Measurements from ENCODE around the gene IGFBP2. TPM values are rescaled to one million over a fixed set of nuclear protein-coding genes. Genes with fewer than 3 reads are reported as not detected.

IGFBP2 gene
- total and polyA plus RNA-seq, 2 experiments from 2014 or later = 163 to 338 TPM

DNA sequence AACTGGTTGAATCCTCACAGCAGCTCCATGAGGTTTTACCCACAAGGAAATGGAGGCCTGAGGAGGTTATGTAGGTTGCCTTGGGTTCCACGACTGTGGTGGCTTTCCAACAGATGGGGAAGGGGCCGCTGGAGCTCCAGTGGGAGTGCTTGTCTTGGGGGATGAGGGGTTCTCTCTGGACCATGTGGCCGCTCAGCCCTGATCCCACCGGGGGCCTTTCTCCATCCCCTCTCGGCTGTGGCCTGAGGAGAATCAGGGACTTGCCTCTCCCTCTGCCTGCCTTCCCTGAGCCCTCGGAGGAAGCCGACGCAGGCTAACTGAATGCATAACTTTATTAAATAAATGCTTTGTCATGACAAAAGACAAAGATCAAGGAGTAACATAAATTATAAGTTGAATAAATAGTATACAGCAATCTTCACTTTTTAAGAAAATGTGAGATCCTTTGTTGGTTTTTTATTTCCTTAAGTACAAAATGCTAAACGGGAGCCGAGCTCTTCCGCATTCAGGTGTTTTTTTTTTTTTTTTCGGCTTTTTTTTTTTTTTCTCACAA is 38.6 kb downstream of the IGFBP2 start:
- Histone ChIP-seq H3K27me3 (no peaks in the 10 kb centered on the region), H3K9me3 (ENCODE audit: low read depth) (no peaks in the 10 kb centered on the region), H3K36me3 (replicated peaks; ENCODE audit: insufficient read depth, low read depth) (no peaks in the 10 kb centered on the region), H4K20me1 (ENCODE audit: insufficient read depth, poor library complexity, severe bottlenecking) (no peaks in the 10 kb centered on the region), H3K9me2 (replicated peaks; ENCODE audit: insufficient read depth) (no peaks in the 10 kb centered on the region), H3K4me1 (ENCODE audit: insufficient read depth) (no peaks in the 10 kb centered on the region), H3K4me3 (no peak overlapping the region), H2AFZ (no peak overlapping the region), H3K27ac (no peak overlapping the region), H3K4me2 (no peak overlapping the region), H3K79me2 (no peaks in the 10 kb centered on the region)
- no peak for DNase-seq (ENCODE audit: low spot score)
- TF ChIP-seq EZH2 (IDR thresholded peaks at IDR 0.05; ENCODE audit: borderline replicate concordance) = no peak
- TF ChIP-seq, protein P1, sequence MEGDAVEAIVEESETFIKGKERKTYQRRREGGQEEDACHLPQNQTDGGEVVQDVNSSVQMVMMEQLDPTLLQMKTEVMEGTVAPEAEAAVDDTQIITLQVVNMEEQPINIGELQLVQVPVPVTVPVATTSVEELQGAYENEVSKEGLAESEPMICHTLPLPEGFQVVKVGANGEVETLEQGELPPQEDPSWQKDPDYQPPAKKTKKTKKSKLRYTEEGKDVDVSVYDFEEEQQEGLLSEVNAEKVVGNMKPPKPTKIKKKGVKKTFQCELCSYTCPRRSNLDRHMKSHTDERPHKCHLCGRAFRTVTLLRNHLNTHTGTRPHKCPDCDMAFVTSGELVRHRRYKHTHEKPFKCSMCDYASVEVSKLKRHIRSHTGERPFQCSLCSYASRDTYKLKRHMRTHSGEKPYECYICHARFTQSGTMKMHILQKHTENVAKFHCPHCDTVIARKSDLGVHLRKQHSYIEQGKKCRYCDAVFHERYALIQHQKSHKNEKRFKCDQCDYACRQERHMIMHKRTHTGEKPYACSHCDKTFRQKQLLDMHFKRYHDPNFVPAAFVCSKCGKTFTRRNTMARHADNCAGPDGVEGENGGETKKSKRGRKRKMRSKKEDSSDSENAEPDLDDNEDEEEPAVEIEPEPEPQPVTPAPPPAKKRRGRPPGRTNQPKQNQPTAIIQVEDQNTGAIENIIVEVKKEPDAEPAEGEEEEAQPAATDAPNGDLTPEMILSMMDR (IDR thresholded peaks at IDR 0.05; ENCODE audit: poor library complexity) = no peak
- no peak for TF ChIP-seq EZH2phosphoT487 (IDR thresholded peaks at IDR 0.05; ENCODE audit: low read depth, severe bottlenecking, unreplicated experiment)
- 91% methylated on average over 12 of the region's 12 CpGs for WGBS (ENCODE audit: low lambda C conversion rate, missing lambda C conversion rate)

DNA sequence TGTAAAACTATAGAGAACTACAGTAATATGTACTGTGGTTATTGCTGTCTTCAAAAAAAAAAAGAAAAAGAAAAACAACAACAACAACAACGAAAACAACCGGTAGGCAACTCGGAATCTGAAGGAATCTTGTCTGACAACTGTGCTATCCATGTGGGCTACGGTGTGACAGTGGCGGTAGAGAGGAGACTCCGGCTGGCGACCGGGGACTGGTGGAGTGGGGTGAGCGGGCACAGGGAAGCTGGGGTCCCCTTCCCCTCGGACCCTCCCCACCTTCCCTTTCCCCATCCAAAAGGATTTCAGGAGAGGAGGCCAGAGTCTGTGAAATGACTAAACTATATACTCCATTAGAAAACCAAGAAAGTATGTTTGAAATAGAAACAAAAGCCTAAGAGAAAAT is 39.2 kb downstream of the IGFBP2 start:
- Histone ChIP-seq H3K9me3 (ENCODE audit: low read depth) (no peaks in the 10 kb centered on the region), H2AFZ (no peak overlapping the region), H3K9me2 (replicated peaks; ENCODE audit: insufficient read depth) (no peaks in the 10 kb centered on the region), H3K4me1 (ENCODE audit: insufficient read depth) (no peaks in the 10 kb centered on the region), H4K20me1 (ENCODE audit: insufficient read depth, poor library complexity, severe bottlenecking) (no peaks in the 10 kb centered on the region), H3K27me3 (no peaks in the 10 kb centered on the region), H3K27ac (no peak overlapping the region), H3K79me2 (no peaks in the 10 kb centered on the region), H3K4me2 (no peak overlapping the region), H3K36me3 (replicated peaks; ENCODE audit: insufficient read depth, low read depth) (no peaks in the 10 kb centered on the region), H3K4me3 (no peak overlapping the region)
- WGBS (ENCODE audit: low lambda C conversion rate, missing lambda C conversion rate) = 92% methylated on average over 10 of the region's 10 CpGs
- no peak for DNase-seq (ENCODE audit: low spot score)
- TF ChIP-seq EZH2phosphoT487 (IDR thresholded peaks at IDR 0.05; ENCODE audit: low read depth, severe bottlenecking, unreplicated experiment) (no peak), EZH2 (IDR thresholded peaks at IDR 0.05; ENCODE audit: borderline replicate concordance) (no peak)
- TF ChIP-seq, protein P1 (IDR thresholded peaks at IDR 0.05; ENCODE audit: poor library complexity) = no peak

DNA sequence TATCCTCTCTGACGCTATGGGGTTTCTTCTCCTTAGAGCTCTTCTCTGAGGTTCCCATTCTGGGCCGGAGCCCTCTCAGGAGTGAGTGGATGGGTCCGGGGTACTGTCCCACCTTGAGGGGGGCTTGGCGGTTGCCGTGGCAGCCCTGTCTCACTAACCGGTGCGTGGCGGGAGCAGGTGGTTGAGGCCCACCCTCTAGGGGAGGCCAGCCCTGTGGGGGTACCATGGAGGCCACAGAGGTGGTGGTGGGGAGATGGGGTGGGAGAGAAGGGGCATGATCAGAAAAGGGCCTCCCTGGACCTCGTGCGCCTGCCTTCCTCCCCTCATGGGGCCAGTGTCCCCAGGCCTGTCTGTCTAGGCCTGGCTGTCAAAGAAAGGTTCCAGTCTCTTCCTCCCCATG is 39.8 kb downstream of the IGFBP2 start:
- Histone ChIP-seq H3K9me2 (replicated peaks; ENCODE audit: insufficient read depth) (no peaks in the 10 kb centered on the region), H3K4me2 (no peak overlapping the region), H4K20me1 (ENCODE audit: insufficient read depth, poor library complexity, severe bottlenecking) (no peaks in the 10 kb centered on the region), H2AFZ (no peak overlapping the region), H3K27ac (no peak overlapping the region), H3K79me2 (no peaks in the 10 kb centered on the region), H3K36me3 (replicated peaks; ENCODE audit: insufficient read depth, low read depth) (no peaks in the 10 kb centered on the region), H3K9me3 (ENCODE audit: low read depth) (no peaks in the 10 kb centered on the region), H3K4me3 (no peak overlapping the region), H3K4me1 (ENCODE audit: insufficient read depth) (no peaks in the 10 kb centered on the region), H3K27me3 (no peaks in the 10 kb centered on the region)
- TF ChIP-seq, protein P1 (IDR thresholded peaks at IDR 0.05; ENCODE audit: poor library complexity) = no peak
- no peak for TF ChIP-seq EZH2phosphoT487 (IDR thresholded peaks at IDR 0.05; ENCODE audit: low read depth, severe bottlenecking, unreplicated experiment)
- TF ChIP-seq EZH2 (IDR thresholded peaks at IDR 0.05; ENCODE audit: borderline replicate concordance) = no peak
- 93% methylated on average over 10 of the region's 10 CpGs for WGBS (ENCODE audit: low lambda C conversion rate, missing lambda C conversion rate)
- DNase-seq (ENCODE audit: low spot score) = no peak
